PC-9 (cell line): Measurements from ENCODE around the gene CWC27. TPM values are rescaled to one million over a fixed set of nuclear protein-coding genes. Genes with fewer than 3 reads are reported as not detected.

Source experiments
- BruUV-seq: library from RNA; stranded (reverse); fragments of 400-500 nt; replicated peaks from 2 replicates; lab custom pipeline; 2021; lab: Mats Ljungman, UMichigan
- CTCF ChIA-PET: fragments of 300-600 bp; sonication (Branson Sonifier 250); formaldehyde crosslinking; loops from one replicate; lab custom pipeline; 2022; ENCODE audit warnings: antibody characterized with exemption; lab: Charles Lee
- POLR2A ChIA-PET: fragments of 300-600 bp; sonication (Branson Sonifier 250); formaldehyde crosslinking; loops from one replicate; lab custom pipeline; 2022; ENCODE audit warnings: antibody characterized with exemption; ENCODE audit not compliant: unreplicated experiment; lab: Charles Lee
- DNase-seq, 2 experiments: peaks; one replicate each; pipeline versions ENCODE4 v3.0.0 to v3.0.0-alpha.2; 2015 to 2022; ENCODE audit warnings: mixed read lengths in 1 of 2
- H2AFZ ChIP-seq: fragments of 200-600 bp; sonication (generic); 2 replicates; pipeline ENCODE4 v1.8.1; 2017; ENCODE audit warnings: antibody characterized with exemption
- H3F3A ChIP-seq: fragments of 200-600 bp; sonication (generic); 2 replicates; pipeline ENCODE4 v1.8.1; 2017; ENCODE audit warnings: antibody characterized with exemption, mild to moderate bottlenecking, low read depth; ENCODE audit not compliant: insufficient read depth
- H3K27ac ChIP-seq: fragments of 200-600 bp; sonication (generic); 2 replicates; pipeline ENCODE4 v1.6.1; 2016; ENCODE audit warnings: mixed run types
- H3K27me3 ChIP-seq: fragments of 200-600 bp; sonication (generic); 2 replicates; pipeline ENCODE4 v1.6.1; 2016; ENCODE audit warnings: low read depth, mixed run types; ENCODE audit not compliant: insufficient read depth
- H3K36me3 ChIP-seq: fragments of 200-600 bp; sonication (generic); 2 replicates; pipeline ENCODE4 v1.6.1; 2016; ENCODE audit warnings: low read depth, mixed run types
- H3K4me1 ChIP-seq: fragments of 200-600 bp; sonication (generic); replicated peaks from 2 replicates; pipeline ENCODE4 v1.6.1; 2016; ENCODE audit warnings: mixed run types; ENCODE audit not compliant: insufficient read depth
- H3K4me2 ChIP-seq: fragments of 200-600 bp; sonication (generic); 2 replicates; pipeline ENCODE4 v1.6.1; 2017; ENCODE audit warnings: mixed run types
- H3K4me3 ChIP-seq: fragments of 200-600 bp; sonication (generic); 2 replicates; pipeline ENCODE4 v1.6.1; 2016; ENCODE audit warnings: mixed run types
- H3K79me2 ChIP-seq: fragments of 200-600 bp; sonication (generic); 2 replicates; pipeline ENCODE4 v1.6.1; 2017; ENCODE audit warnings: low read depth, mixed run types
- H3K9me2 ChIP-seq: fragments of 200-600 bp; sonication (generic); 2 replicates; pipeline ENCODE4 v1.8.1; 2017; ENCODE audit warnings: mild to moderate bottlenecking; ENCODE audit not compliant: insufficient read depth
- H3K9me3 ChIP-seq: fragments of 200-600 bp; sonication (generic); 2 replicates; pipeline ENCODE4 v1.8.1; 2016; ENCODE audit warnings: low read depth; ENCODE audit not compliant: insufficient read depth
- H4K20me1 ChIP-seq: fragments of 200-600 bp; sonication (generic); 2 replicates; pipeline ENCODE4 v1.8.1; 2017; ENCODE audit not compliant: insufficient read depth
- CTCF ChIP-seq: fragments of 200-600 bp; sonication (generic); conservative IDR thresholded peaks from 2 replicates; pipeline ENCODE4 v1.6.1; 2017; ENCODE audit warnings: mixed run types, antibody characterized with exemption, mild to moderate bottlenecking, moderate library complexity
- EZH2 ChIP-seq: fragments of 200-600 bp; sonication (generic); IDR thresholded peaks from 2 replicates; pipeline ENCODE4 v1.8.0; 2017; ENCODE audit warnings: antibody characterized with exemption, low read depth
- intact Hi-C: fragments of 100-400 bp; cut with micrococcal nuclease; formaldehyde crosslinking; loops from one replicate; pipeline ENCODE4 v1.10.0; 2022; ENCODE audit not compliant: unreplicated experiment
- total RNA-seq: library from RNA; stranded (reverse); gene quantifications from 2 replicates; pipeline ENCODE4 v1.2.3, GENCODE V29; 2021

The CWC27 gene
- total RNA-seq, 1 experiment from 2014 or later = 24.1 TPM

- CTCF ChIA-PET = no interaction called here
- H3K9me2 ChIP-seq = 0 out of 2 replicates have a peak, but pooled peaks cover 5% of the 10 kb centered on the region
- no peaks in the 10 kb centered on the region for H3K9me3 ChIP-seq
- H3K79me2 ChIP-seq = no peaks in the 10 kb centered on the region
- no peak overlapping the region for H2AFZ ChIP-seq
- no TSS peak for BruUV-seq
- no peak for DNase-seq
- H3K36me3 ChIP-seq = no peaks in the 10 kb centered on the region
- H4K20me1 ChIP-seq = no peaks in the 10 kb centered on the region
- H3K4me3 ChIP-seq = no peak overlapping the region
- no peak overlapping the region for H3K27ac ChIP-seq
- no peaks in the 10 kb centered on the region for H3K4me1 ChIP-seq
- intact Hi-C loops = no loop called here
- H3K4me2 ChIP-seq = no peak overlapping the region
- no peak for TF ChIP-seq CTCF
- TF ChIP-seq EZH2 = no peak
- POLR2A ChIA-PET = no interaction called here
- H3F3A ChIP-seq = no peaks in the 10 kb centered on the region
- no peaks in the 10 kb centered on the region for H3K27me3 ChIP-seq
Observed at GRCh38 chr5:64853777-64854176, 85.0 kb downstream of the CWC27 start.

GRCh38 chr5:64854855-64855254 lies 86.1 kb downstream of the CWC27 start:
- CTCF ChIA-PET = interaction anchor here (0.7 kb wide), 1 partner anchor 680 kb away, joined by 3 read pairs; no protein-coding TSS in a partner anchor
- POLR2A ChIA-PET = no interaction called here
- BruUV-seq = no TSS peak

GRCh38 chr5:64859881-64860280 lies 91.2 kb downstream of the CWC27 start:
- no peak overlapping the region for H2AFZ ChIP-seq
- no peak overlapping the region for H3K27ac ChIP-seq
- no TSS peak for BruUV-seq
- no peaks in the 10 kb centered on the region for H4K20me1 ChIP-seq
- H3K79me2 ChIP-seq = no peaks in the 10 kb centered on the region
- ChIA-PET CTCF (no interaction called here), POLR2A (no interaction called here)
- H3K4me3 ChIP-seq = no peak overlapping the region
- no peak for TF ChIP-seq EZH2
- TF ChIP-seq CTCF = no peak
- no peaks in the 10 kb centered on the region for H3K27me3 ChIP-seq
- intact Hi-C loops = no loop called here
- no peak overlapping the region for H3K4me2 ChIP-seq
- no peaks in the 10 kb centered on the region for H3K36me3 ChIP-seq
- DNase-seq = no peak
- H3K9me2 ChIP-seq = 0 out of 2 replicates have a peak, but pooled peaks cover 5% of the 10 kb centered on the region
- H3K4me1 ChIP-seq = no peaks in the 10 kb centered on the region
- H3K9me3 ChIP-seq = no peaks in the 10 kb centered on the region
- no peaks in the 10 kb centered on the region for H3F3A ChIP-seq

More at GRCh38 chr5:64854855-64855254, 86.1 kb downstream of the CWC27 start:
- H2AFZ ChIP-seq = no peak overlapping the region
- H3K4me3 ChIP-seq = no peak overlapping the region
- H3K36me3 ChIP-seq = no peaks in the 10 kb centered on the region
- no peaks in the 10 kb centered on the region for H3F3A ChIP-seq
- no peak for DNase-seq
- H3K4me1 ChIP-seq = no peaks in the 10 kb centered on the region
- no peak for TF ChIP-seq EZH2
- no peak for TF ChIP-seq CTCF
- intact Hi-C loops = no loop called here
- H3K9me3 ChIP-seq = no peaks in the 10 kb centered on the region
- no peaks in the 10 kb centered on the region for H4K20me1 ChIP-seq
- no peak overlapping the region for H3K4me2 ChIP-seq
- H3K27ac ChIP-seq = no peak overlapping the region
- 0 out of 2 replicates have a peak, but pooled peaks cover 5% of the 10 kb centered on the region for H3K9me2 ChIP-seq
- H3K27me3 ChIP-seq = no peaks in the 10 kb centered on the region
- no peaks in the 10 kb centered on the region for H3K79me2 ChIP-seq
